K562 (cell line): Measurements from ENCODE around the gene MPZL1. TPM values are rescaled to one million over a fixed set of nuclear protein-coding genes. Genes with fewer than 3 reads are reported as not detected.

Experiments
- CREB5 ChIP-seq: fragments of 250-450 bp; sonication (Bioruptor Pico); IDR thresholded peaks from 2 replicates; pipeline ENCODE4 v1.5.0; 2020; ENCODE audit warnings: mild to moderate bottlenecking
- FOXM1 ChIP-seq, 2 experiments: fragments of 450-650 bp in 1 of 2; sonication (generic) in 1 of 2; formaldehyde crosslinking in 1 of 2; IDR thresholded peaks; 2 replicates each; pipeline versions ENCODE4 v1.6.1 to v1.9.0; 2017 to 2022; ENCODE audit warnings: low read depth in 2 of 2, mild to moderate bottlenecking in 2 of 2, missing genetic modification reagents in 1 of 2, moderate library complexity in 1 of 2
- MLX ChIP-seq, 2 experiments: fragments of 450-650 bp in 1 of 2; sonication (generic) in 1 of 2; formaldehyde crosslinking; conservative IDR thresholded peaks; 2 replicates each; pipeline versions ENCODE4 v1.4.0 to v1.8.1; 2020 to 2022; ENCODE audit warnings: mild to moderate bottlenecking in 1 of 2, missing genetic modification reagents in 1 of 2
- RERE ChIP-seq: sonication (generic); formaldehyde crosslinking; IDR thresholded peaks from 2 replicates; pipeline ENCODE4 v1.8.0; 2023; ENCODE audit warnings: missing genetic modification reagents, mild to moderate bottlenecking, borderline replicate concordance
- TRIM25 ChIP-seq: fragments of 450-650 bp; IDR thresholded peaks from 2 replicates; pipeline ENCODE4 v1.7.0; 2016; ENCODE audit warnings: borderline replicate concordance
- ZBTB2 ChIP-seq: fragments of 450-650 bp; IDR thresholded peaks from 2 replicates; pipeline ENCODE4 v1.6.1; 2016; ENCODE audit warnings: antibody characterized with exemption
- ZNF609 ChIP-seq: sonication (generic); formaldehyde crosslinking; IDR thresholded peaks from 2 replicates; pipeline ENCODE4 v1.8.1; 2023; ENCODE audit warnings: missing genetic modification reagents, mild to moderate bottlenecking, borderline replicate concordance
- ZNF644 ChIP-seq: fragments of 200-800 bp; sonication (Bioruptor generic); IDR thresholded peaks from 2 replicates; pipeline ENCODE4 v1.6.1; 2016; ENCODE audit warnings: low read depth, missing genetic modification characterization, missing compliant biosample characterization
- polyA plus RNA-seq, 8 experiments: library from polyadenylated mRNA; depleted of rRNA in 4 of 8; stranded (reverse) in 5 of 8; unstranded in 3 of 8; fragments of >200 nt; fragmentation: Nextera tagmentation in 2 of 8; fragmentation: Illumina TruSeq in 1 of 8; extraction: Ambion mirVana in 2 of 8; extraction: Trizol in 1 of 8; gene quantifications; 2 replicates each; pipeline versions ENCODE4 v1.2.1 to v1.2.3, GENCODE V29; 2011 to 2014; ENCODE audit warnings: inconsistent platforms in 1 of 8, missing spikeins in 1 of 8
- total RNA-seq, 7 experiments: library from RNA; depleted of rRNA in 6 of 7; stranded (reverse); fragments of >200 nt in 6 of 7; fragmentation: Illumina TruSeq in 2 of 7; extraction: Trizol in 2 of 7; gene quantifications; 2 replicates each; pipeline versions ENCODE4 v1.2.1 to v1.2.3, GENCODE V29; 2011 to 2021; ENCODE audit warnings: low replicate concordance in 1 of 7

Gene MPZL1
- total and polyA plus RNA-seq, 9 of the 15 experiments (the other 6 are each of a cell fraction or from before 2014, with no cell fraction given), result 14.5 to 153 (median 66.5) TPM

GRCh38 chr1:167714439-167715156 is 7.2 kb upstream of the MPZL1 start (continued):
- TF ChIP-seq MLX (CRISPR knock-in tag; conservative IDR thresholded peaks at IDR 0.05), result peak; percentile 74 to 84; a peak in 2 of 4 replicates
- peak; percentile 90; the same call in 1 of the 2 replicates for TF ChIP-seq ZBTB2
- TF ChIP-seq RERE (CRISPR knock-in tag), result no peak
- peak; percentile 75; the same call in 1 of the 2 replicates for TF ChIP-seq TRIM25
- TF ChIP-seq ZNF644 (tag), result peak; percentile 29; the same call in 1 of the 2 replicates
- no peak for TF ChIP-seq CREB5 (CRISPR knock-in tag)
- TF ChIP-seq FOXM1 (IDR thresholded peaks at IDR 0.05; ENCODE audit: low read depth), result no peak; the same call in 1 of the 2 replicates
- peak; percentile 84; the same call in 1 of the 2 replicates for TF ChIP-seq FOXM1 (CRISPR knock-in tag; IDR thresholded peaks at IDR 0.05; ENCODE audit: low read depth)
- TF ChIP-seq ZNF609, result peak; percentile 98
